ENCODE results near the gene KIAA0825. TPM values are rescaled to one million over a fixed set of nuclear protein-coding genes. Genes with fewer than 3 reads are reported as not detected.

Gene KIAA0825
- polyA plus RNA-seq, 1 donor from 2014 or later: 5.1 TPM

DNA sequence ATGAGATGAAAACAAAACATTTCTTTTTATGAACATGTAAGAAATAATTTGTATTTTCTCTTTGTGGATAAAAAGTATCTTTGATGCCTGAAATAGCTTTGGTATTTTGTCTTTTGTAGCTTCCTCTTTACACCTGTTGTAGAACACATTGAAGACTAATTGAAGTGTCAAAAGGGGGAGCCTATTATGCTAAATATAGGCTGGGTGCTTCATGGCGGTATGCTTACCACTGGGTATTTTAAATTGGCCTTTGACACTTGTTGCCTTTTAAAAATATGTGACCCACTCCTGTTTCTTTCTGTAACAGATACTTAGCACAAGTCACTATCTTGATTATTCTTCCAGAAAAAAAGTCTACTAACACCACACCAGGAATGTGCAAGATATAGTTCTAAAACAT, 226.4 kb downstream of the KIAA0825 start:
- H3K27ac ChIP-seq (ENCODE audit: low read length): no peak overlapping the region
- H3K9me2 ChIP-seq (ENCODE audit: insufficient read depth, low read length): no peaks in the 10 kb centered on the region
- no peak overlapping the region for H3K4me3 ChIP-seq (ENCODE audit: low read length)
- no peaks in the 10 kb centered on the region for H3K36me3 ChIP-seq (ENCODE audit: insufficient read depth, low read length)
- no peak for TF ChIP-seq EP300 (conservative IDR thresholded peaks at IDR 0.05; ENCODE audit: poor library complexity, severe bottlenecking)
- H2AFZ ChIP-seq (ENCODE audit: low read depth, low read length): no peak overlapping the region
- no peaks in the 10 kb centered on the region for H4K20me1 ChIP-seq (ENCODE audit: insufficient read depth)
- no peaks in the 10 kb centered on the region for H3K27me3 ChIP-seq (ENCODE audit: insufficient read depth, low read depth, low read length)
- H3K9me3 ChIP-seq (ENCODE audit: low read length): no peaks in the 10 kb centered on the region
- no peaks in the 10 kb centered on the region for H3F3A ChIP-seq (ENCODE audit: insufficient read depth, low read length, poor library complexity, severe bottlenecking)
- no peak overlapping the region for H3K4me2 ChIP-seq (ENCODE audit: low read length)
- H3K9ac ChIP-seq (ENCODE audit: low read length): no peak overlapping the region
- H3K79me2 ChIP-seq (replicated peaks; ENCODE audit: insufficient read depth, low read length): no peaks in the 10 kb centered on the region

DNA sequence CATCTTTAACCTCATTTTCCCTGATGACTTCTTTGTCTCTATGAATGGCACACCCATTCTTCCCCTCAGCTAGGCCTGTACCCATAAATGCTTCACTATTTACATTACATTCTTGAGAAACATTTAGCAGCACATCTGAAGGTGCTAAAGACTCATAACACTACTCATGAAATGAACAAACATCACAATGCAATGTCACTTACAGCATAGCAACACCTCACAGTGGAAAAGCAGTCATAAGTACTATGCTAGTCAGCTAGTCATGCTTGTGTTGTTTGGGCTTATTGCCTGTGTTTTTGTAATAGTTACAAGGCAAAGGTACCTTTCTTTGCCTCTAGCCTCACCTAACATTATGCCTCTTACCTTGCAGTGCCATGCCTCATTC, 228.9 kb downstream of the KIAA0825 start:
- Histone ChIP-seq H4K20me1 (ENCODE audit: insufficient read depth) (no peaks in the 10 kb centered on the region), H3F3A (ENCODE audit: insufficient read depth, low read length, poor library complexity, severe bottlenecking) (no peaks in the 10 kb centered on the region), H3K4me3 (ENCODE audit: low read length) (no peak overlapping the region), H3K9me3 (ENCODE audit: low read length) (no peaks in the 10 kb centered on the region), H3K27me3 (ENCODE audit: insufficient read depth, low read depth, low read length) (no peaks in the 10 kb centered on the region), H3K27ac (ENCODE audit: low read length) (no peak overlapping the region), H3K79me2 (replicated peaks; ENCODE audit: insufficient read depth, low read length) (no peaks in the 10 kb centered on the region), H3K4me2 (ENCODE audit: low read length) (no peak overlapping the region), H3K36me3 (ENCODE audit: insufficient read depth, low read length) (no peaks in the 10 kb centered on the region), H3K9ac (ENCODE audit: low read length) (no peak overlapping the region), H3K9me2 (ENCODE audit: insufficient read depth, low read length) (no peaks in the 10 kb centered on the region), H2AFZ (ENCODE audit: low read depth, low read length) (no peak overlapping the region)
- no peak for TF ChIP-seq EP300 (conservative IDR thresholded peaks at IDR 0.05; ENCODE audit: poor library complexity, severe bottlenecking)
- no peak for TF ChIP-seq TAF1 (IDR thresholded peaks at IDR 0.05; ENCODE audit: low read depth)
- no peak for TF ChIP-seq RAD21 (conservative IDR thresholded peaks at IDR 0.05)

DNA sequence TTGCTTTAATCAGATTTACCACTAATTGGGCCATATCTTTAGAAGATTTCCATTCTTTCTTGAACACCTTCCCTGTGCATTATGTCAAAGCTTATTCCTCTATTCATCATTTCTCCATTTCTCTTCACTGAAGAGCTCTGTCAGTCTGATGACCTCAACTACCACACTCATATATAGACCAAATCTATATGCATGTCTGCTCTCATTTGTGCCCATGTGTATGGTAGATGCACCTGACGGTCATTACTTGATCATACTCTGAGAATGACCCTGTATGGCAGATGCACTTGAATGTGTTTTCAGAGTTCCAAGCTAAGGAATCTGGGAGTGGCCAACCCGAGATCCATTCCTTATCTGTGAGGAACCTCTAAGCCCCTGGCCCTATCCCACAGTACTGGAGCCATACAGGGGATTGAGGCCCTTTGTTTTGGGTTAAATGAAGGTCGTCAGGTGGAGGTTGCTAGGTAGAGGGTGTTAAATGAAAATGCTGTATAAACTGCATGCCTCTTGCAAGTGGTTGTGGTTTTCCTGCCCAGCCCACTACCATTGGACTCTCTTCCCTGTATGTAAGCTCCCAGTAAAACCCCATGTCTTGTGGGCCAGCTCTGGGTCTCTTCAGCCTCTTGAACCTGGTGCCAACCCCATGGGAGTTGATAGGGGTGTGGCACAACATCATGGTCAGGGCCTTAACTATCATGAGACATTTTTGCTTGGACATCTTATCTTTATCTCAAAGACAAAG, 229.5 kb downstream of the KIAA0825 start:
- no peak overlapping the region for H3K4me3 ChIP-seq (ENCODE audit: low read length)
- no peak overlapping the region for H3K4me2 ChIP-seq (ENCODE audit: low read length)
- H3K9me3 ChIP-seq (ENCODE audit: low read length): no peaks in the 10 kb centered on the region
- H3K36me3 ChIP-seq (ENCODE audit: insufficient read depth, low read length): no peaks in the 10 kb centered on the region
- H4K20me1 ChIP-seq (ENCODE audit: insufficient read depth): no peaks in the 10 kb centered on the region
- H2AFZ ChIP-seq (ENCODE audit: low read depth, low read length): no peak overlapping the region
- no peaks in the 10 kb centered on the region for H3K27me3 ChIP-seq (ENCODE audit: insufficient read depth, low read depth, low read length)
- no peaks in the 10 kb centered on the region for H3F3A ChIP-seq (ENCODE audit: insufficient read depth, low read length, poor library complexity, severe bottlenecking)
- no peak for TF ChIP-seq MXI1 (conservative IDR thresholded peaks at IDR 0.05; ENCODE audit: poor library complexity, severe bottlenecking)
- TF ChIP-seq, protein P1, sequence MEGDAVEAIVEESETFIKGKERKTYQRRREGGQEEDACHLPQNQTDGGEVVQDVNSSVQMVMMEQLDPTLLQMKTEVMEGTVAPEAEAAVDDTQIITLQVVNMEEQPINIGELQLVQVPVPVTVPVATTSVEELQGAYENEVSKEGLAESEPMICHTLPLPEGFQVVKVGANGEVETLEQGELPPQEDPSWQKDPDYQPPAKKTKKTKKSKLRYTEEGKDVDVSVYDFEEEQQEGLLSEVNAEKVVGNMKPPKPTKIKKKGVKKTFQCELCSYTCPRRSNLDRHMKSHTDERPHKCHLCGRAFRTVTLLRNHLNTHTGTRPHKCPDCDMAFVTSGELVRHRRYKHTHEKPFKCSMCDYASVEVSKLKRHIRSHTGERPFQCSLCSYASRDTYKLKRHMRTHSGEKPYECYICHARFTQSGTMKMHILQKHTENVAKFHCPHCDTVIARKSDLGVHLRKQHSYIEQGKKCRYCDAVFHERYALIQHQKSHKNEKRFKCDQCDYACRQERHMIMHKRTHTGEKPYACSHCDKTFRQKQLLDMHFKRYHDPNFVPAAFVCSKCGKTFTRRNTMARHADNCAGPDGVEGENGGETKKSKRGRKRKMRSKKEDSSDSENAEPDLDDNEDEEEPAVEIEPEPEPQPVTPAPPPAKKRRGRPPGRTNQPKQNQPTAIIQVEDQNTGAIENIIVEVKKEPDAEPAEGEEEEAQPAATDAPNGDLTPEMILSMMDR (IDR thresholded peaks at IDR 0.05; ENCODE audit: poor library complexity, severe bottlenecking): no peak
- TF ChIP-seq EP300 (conservative IDR thresholded peaks at IDR 0.05; ENCODE audit: poor library complexity, severe bottlenecking): no peak
- no peak for TF ChIP-seq RAD21 (conservative IDR thresholded peaks at IDR 0.05)
- TF ChIP-seq, protein P2, sequence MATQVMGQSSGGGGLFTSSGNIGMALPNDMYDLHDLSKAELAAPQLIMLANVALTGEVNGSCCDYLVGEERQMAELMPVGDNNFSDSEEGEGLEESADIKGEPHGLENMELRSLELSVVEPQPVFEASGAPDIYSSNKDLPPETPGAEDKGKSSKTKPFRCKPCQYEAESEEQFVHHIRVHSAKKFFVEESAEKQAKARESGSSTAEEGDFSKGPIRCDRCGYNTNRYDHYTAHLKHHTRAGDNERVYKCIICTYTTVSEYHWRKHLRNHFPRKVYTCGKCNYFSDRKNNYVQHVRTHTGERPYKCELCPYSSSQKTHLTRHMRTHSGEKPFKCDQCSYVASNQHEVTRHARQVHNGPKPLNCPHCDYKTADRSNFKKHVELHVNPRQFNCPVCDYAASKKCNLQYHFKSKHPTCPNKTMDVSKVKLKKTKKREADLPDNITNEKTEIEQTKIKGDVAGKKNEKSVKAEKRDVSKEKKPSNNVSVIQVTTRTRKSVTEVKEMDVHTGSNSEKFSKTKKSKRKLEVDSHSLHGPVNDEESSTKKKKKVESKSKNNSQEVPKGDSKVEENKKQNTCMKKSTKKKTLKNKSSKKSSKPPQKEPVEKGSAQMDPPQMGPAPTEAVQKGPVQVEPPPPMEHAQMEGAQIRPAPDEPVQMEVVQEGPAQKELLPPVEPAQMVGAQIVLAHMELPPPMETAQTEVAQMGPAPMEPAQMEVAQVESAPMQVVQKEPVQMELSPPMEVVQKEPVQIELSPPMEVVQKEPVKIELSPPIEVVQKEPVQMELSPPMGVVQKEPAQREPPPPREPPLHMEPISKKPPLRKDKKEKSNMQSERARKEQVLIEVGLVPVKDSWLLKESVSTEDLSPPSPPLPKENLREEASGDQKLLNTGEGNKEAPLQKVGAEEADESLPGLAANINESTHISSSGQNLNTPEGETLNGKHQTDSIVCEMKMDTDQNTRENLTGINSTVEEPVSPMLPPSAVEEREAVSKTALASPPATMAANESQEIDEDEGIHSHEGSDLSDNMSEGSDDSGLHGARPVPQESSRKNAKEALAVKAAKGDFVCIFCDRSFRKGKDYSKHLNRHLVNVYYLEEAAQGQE (IDR thresholded peaks at IDR 0.05; ENCODE audit: borderline replicate concordance): no peak
- no peak for TF ChIP-seq EZH2 (IDR thresholded peaks at IDR 0.05; ENCODE audit: borderline replicate concordance, insufficient read depth, low read length, poor library complexity, severe bottlenecking)
- no peak for TF ChIP-seq POLR2AphosphoS5 (IDR thresholded peaks at IDR 0.05)
- no peak for TF ChIP-seq SMC3 (conservative IDR thresholded peaks at IDR 0.05; ENCODE audit: poor library complexity)
- no peak for TF ChIP-seq TAF1 (IDR thresholded peaks at IDR 0.05; ENCODE audit: low read depth)
- H3K9me2 ChIP-seq (ENCODE audit: insufficient read depth, low read length): no peaks in the 10 kb centered on the region
- no peak overlapping the region for H3K27ac ChIP-seq (ENCODE audit: low read length)
- no peaks in the 10 kb centered on the region for H3K79me2 ChIP-seq (replicated peaks; ENCODE audit: insufficient read depth, low read length)
- no peak overlapping the region for H3K9ac ChIP-seq (ENCODE audit: low read length)
